HUDEP-2 (cell line): Measurements from ENCODE around the gene USP35.
"Not testable (repeated sequence)": the region's sequence is repeated elsewhere in the genome, so short reads cannot be mapped to it uniquely, and the experiment has no call there.

Experiments used
- DNase-seq, 76 experiments: peaks; one replicate each; lab custom pipeline; 2025; ENCODE audit not compliant: unreplicated experiment in 76 of 76; lab: John Stamatoyannopoulos, UW

USP35 gene

DNA sequence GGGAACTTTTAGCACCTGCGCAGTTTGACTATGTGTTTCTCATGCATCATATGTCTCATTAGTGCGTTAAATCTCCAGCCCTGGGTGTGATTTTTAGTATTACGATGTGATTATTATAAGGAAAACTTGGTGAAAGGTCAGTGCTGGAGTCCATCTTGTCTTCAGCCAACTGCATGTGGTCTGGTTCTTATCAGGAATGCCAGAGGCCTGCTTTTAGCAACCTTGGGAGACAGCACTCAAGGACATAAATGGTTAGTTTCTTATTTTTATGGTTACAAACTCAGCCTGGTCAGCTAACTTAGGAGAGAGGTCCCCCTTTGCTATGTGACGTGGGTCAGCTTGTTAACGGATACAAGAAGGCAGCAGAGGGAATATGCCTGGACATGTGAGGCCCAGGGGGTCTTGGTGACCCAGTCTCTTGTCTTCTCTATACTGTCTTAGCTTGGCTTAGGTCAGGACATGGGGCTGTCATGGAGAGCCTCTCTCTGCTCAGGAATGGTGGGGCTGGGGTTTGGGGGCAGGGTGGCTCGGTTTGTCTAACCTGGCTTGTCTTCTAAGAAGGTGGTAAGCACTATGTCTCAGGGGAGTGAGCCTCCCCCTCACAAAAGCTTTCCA, 21.8 kb upstream of the USP35 start:
- no peak for DNase-seq

DNA sequence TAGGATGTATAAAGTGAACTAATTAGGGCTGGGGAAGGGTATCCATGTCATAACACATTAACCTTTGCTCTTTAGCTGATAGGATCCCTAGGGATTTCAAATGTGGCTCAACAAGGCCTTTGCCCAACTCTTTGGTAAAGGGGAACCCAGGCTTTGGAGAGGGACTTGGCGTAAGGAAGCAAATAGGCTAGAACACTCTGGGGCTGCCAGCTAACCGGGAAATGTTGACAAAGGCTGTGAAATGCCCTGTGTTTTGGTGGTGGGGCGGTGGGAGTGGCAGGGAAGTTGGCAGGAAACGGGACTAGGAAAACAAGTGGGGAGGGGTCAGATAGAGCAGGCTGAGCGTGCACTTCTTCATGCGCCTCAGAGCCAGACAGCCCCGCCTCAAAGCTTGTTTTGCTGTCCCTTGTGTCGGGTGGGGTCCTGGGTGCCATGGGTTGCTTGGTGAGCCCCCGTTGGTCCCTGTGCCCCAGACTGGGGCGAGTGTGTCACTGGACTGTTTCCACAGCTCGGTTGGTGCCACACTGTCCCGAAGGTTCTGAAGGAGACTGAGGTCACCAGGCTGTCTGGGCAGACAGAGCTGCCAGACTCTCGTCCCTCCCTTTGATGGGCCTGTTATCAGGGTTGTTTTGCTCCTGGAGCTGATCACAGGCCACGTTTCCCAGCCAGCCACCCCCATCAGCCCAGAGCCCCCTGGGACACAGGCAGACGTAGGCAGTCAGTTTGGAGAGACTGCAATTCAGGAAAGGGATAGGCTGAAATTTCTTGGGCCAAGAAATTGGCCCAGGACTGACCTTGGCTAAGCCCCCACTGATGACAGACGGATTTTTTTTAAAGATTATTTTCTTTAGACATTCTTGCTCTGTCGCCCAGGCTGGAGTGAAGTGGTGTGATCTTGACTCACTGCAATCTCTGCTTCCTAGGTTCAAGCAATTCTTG, 19.9 kb upstream of the USP35 start:
- peak in 2 of 76 experiments; percentile 6 to 16 for DNase-seq

DNA sequence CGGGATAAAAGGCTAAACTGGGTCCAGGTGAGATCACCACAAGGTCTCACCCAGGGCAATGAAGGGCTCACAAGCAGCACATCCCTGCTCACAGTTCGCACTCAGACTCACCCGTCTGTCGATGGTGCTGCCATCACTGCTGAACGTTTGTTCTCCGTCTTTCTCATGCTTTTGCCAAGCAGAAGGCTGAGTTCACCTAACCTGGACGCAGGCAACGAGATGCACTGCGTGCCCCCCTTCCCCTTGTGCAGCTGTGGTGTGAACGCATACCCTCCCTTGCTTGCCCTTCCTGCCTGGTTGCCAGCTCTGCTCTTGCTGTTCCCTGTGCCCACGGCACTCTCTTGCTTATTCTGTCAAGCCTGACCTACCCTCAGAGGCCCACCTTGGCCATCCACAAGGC, 18.3 kb upstream of the USP35 start:
- no peak for DNase-seq

DNA sequence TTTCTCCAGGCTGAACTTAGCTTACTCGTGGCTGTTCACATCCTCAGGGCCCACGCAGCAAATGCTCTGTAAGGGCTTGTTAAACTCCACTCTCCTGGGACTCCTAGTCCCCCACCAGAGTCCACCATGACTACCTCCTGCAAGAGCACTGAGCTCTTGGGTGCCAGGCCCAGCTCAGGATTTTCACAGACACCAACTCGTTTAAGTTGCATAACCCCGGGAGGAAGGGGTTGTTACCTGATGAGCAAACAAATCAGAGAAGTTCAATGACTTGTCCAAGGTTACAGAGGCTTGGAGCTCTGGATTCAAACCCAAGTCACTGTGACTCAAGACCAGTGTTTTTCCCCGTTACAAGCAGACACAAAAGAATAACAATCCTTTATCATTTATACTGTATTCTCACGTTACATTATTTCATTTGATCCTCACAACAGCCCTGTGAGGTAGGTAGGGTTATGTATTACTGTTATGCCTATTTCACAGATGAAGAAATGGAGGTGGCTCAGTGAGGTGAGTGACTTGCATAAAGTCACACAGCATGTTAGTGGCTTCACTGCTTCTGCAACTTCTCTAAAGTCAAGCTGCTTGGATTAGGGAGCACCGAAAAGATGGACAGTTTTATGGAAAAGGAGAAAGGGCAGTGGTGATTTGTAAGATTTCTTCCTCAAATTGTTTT, 17.7 kb upstream of the USP35 start:
- DNase-seq, result no peak

DNA sequence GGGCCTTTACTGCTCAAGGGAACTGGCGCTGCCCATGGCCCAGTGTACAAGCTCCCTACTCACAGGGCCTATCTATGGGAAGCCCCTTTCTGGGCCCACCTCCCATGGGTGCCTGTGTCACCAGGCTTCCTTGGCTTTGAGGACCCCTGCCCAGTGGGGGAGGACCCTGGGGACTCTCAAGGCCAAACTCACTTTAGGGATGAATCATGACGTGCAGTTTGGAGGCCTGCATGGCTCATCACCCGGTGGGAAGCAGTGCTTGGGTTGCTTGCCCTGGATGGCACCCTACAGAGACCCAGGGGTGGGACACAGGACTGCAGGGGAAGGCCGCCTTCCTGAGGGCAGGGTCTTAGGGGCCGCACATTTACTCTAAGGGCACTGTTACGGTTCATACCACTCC, 16.8 kb upstream of the USP35 start:
- DNase-seq, result no peak

DNA sequence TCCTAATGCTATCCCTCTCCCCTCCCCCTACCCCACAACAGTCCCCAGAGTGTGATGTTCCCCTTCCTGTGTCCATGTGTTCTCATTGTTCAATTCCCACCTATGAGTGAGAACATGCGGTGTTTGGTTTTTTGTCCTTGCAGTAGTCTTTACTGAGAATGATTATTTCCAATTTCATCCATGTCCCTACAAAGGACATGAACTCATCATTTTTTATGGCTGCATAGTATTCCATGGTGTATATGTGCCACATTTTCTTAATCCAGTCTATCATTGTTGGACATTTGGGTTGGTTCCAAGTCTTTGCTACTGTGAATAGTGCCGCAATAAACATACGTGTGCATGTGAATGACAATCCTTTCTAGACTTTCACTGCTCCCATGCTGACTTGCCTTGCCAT, 12.9 kb upstream of the USP35 start:
- DNase-seq, result not testable (repeated sequence)

DNA sequence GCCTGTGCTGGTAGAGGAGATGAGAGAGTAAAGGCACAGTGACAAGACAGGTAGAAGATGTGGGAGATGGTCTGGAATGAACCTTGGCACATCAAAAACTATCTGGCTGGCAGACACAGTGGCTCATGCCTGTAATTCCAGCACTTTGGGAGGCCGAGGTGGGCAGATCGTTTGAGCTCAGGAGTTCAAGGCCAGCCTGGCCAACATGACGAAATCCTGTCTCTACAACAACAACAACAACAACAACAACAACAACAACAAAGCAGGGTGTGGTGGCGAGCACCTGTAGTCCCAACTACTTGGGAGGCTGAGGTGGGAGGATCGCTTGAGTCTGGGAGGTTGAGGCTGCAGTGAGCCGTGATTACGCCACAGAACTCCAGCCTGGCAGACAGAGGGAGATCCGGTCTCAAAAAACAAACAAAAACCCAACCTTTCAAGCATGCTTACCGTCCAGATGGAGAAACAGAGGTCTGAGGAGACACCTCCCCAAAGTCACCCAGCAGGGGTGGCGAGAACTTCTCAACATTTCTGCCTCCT, 12.0 kb upstream of the USP35 start:
- no peak for DNase-seq

DNA sequence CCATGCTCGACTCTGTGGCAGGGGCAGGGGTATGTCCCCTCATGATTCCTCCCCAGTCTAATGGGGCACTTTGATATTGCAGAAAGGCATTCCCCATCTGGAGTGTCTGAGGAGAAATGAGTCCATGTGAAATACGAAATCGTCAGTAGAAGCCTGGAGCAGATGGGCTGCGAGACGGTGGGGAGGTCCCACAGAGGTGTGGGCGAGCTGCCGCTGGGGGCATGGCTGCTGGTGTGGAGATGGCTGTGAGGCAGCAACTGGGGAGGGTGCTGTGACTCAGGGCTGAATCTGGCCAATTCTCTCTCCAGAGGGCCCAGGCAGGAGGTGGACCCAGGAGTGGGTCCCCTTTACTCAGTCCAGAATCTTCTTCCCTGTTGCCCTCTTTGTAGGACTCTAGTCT, 11.5 kb upstream of the USP35 start:
- no peak for DNase-seq

DNA sequence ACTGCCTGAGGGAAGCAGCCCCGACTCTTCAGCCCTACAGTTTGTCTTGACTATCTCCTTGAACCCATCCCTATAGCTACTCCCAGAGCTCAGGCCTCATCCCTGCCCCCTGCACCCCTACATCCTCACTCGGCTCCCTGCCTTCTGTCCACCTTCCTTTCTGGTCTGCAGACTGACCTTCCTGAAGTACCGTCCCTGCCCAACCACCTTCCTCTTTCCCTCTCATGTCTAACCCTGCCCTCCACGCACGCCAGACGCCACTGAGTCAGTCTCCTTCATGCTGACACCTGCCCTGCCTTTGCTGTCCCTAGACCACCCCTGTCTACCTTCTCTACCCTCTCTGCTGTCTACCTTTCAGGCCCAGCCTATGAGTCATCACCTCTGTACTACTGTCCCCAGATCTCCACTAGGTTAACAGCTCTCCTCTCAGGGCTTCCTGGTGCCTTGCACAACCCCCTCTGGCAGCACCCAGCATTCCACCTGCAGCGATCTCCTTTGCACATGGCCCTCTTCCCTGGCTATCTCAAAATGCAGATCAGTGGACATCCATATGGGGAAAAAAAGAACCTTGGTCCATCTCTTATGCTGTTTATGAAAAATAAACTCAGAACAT, 9.2 kb upstream of the USP35 start:
- DNase-seq, result no peak

DNA sequence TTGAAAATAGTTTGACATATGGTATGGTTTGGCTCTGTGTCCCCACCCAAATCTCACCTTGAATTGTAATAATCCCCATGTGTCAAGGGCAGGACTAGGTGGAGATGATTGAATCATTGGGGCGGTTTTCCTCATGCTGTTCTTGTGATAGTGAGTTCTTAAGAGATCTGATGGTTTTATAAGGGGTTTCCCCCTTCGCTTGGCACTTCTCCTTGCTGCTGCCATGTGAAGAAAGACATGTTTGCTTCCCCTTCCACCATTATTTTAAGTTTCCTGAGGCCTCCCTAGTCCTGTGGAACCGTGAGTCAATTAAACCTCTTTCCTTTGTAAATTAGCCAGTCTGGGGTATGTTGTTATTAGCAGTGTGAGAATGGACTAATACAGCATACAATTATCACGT, 8.0 kb upstream of the USP35 start:
- no peak for DNase-seq

DNA sequence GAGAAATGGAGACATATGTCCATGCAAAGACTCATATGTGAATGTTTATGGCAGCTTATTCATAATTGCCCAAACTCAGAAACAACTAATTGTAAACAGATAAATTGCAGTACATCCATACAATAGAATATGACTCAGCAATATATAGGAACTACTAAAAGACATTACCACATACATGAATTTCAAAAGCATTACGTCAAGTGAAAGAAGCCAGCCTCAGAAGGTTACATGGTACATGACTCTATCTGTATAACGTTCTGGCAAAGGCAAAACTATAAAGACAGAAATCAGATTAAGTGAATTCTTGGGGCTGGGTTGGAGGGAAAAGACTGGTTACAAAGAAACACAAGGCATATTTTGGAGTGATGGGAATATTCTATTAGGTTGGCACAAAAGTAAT, 7.5 kb upstream of the USP35 start:
- no peak for DNase-seq

DNA sequence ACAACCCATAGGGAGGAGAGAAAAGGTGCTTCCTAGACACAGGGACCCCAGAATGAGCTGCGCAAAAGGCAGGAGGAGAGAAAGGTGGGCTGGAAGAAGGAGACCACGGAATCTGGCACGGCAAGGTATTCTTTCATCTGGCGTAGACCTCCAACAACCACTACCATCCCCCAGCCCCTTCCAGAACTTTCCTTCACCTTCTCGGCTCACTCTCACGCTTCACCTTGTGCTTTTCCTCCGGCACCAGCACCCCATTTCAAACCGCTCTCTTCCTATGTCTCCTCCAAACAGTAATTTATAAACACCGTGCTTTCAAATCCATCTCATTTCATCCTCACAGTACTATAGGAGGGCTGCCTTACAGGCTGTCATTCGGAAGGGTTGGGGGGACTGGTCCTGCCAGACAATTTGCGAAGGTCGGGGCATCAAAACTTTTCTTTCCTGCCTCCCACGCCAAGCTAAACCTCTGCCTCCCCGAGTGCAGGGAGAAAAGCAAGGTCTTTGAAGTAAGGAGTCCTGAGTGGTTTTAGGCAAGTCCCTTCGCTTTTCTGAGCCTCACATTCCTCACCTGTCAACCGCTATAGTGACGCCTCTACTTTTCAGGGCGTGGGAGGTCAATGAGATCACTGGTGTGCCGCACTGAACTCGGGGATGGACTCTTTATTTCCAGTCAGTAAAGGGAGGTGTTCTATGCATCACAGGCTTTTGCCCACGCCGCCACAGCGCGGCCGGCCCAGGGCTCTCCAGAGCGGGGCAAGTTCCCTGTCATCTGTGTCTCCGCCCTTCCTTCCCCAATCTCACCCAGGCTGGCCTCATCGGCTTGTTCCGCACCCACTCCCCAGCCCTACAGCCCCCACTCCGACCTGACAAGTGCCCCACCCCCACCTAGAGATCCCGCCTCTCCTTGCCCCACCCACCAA, 1.1 kb upstream of the USP35 start:
- DNase-seq, result peak in 8 of 76 experiments; percentile 22 to 72 (median 58)

DNA sequence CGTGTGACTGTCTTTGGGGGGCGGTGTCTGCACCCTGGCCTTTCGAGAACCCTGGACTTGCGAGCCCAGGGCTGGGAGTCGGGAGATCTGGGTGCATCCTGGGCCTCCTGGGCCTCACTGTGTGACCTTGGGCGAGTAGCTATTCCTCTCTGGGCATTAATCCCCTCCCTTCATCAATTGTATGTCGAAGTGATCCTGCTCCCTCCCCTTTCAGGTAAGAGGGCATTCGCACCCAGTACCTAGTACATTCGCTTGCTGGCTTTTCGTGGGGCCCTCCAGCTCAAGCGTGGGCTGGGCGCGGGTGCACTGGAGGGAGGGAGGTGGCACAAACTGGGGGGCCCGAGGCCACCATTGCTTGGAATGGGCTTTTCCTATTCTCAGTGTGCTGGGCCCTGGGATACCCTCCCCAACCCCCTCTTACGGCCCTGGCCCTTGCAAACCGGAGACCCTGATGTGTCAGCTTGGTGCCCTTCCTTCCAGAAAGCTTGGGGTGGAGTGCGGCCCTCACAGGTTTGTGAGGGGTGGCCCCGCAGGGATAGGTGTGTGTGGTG, 530 bp downstream of the USP35 start:
- no peak for DNase-seq

DNA sequence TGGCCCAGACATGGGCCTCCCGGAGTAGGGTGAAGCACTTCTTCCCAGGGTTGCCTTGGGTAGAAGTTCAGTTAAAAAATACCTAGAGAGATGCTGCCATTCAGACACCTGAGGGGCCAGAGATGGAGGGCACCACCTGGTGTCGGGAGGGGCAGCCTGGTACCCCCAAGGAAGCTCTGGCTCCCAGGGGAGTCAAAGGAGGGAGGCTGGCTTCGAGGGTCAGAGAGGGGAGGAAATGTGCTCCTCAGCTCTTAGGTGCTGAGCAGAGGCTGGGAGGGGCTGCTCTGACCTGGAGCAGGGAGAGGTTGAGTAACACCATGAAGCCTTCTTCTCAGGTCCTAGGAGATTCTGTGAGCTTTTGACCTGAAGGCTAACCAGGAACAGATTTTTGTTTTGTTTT, 1.1 kb downstream of the USP35 start:
- DNase-seq, result no peak

DNA sequence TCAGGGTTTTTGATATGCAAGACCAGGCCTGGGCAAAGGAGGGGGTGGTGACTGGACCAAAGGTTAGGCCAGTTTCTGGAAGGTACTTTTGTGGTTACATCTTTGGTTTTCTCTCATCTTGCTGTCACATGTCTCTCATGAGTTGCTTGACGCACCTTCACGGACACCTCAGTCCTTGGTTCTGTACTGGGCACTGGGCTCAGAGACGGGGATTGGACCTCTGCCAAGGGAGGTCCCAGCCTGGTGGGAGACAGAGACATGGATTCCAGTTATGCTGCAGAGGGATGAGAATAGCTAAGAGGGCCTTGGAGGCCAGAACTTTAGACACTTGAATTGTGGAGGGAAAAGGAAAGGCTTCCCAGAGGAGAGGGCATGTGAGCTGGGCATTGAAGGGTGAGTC, 1.7 kb downstream of the USP35 start:
- DNase-seq, result no peak

DNA sequence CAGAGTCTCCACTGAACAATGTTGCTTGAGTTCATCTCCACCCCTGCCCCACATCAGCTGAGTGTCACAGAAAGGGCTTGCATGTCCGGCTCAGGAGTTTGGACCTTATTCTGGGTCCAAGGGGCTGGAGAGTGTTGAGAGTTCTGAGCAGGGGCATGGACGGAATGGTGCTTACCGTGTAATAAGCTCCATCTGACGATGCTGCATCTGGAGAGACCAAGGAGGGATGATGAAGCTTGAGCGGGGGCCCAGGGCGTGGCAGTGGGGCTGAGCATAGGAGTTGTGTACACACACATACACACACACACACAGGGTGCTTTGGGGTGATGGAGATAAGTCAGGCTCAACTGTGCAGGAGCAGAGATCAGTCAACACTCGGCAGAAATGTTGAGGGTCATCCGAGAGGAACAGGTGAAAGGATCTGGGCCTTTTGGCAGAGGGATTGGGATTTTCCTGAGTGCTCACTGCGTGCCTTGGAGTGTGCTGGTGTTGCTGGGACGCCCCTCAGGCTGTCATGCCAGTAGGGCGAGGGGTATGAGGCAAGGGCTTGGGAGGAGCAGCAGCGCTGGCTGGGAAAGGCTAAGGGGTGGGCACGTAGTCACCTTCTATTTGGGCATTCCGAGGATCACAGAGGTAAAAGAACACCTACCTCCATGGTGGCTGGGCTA, 2.3 kb downstream of the USP35 start:
- DNase-seq, result no peak

DNA sequence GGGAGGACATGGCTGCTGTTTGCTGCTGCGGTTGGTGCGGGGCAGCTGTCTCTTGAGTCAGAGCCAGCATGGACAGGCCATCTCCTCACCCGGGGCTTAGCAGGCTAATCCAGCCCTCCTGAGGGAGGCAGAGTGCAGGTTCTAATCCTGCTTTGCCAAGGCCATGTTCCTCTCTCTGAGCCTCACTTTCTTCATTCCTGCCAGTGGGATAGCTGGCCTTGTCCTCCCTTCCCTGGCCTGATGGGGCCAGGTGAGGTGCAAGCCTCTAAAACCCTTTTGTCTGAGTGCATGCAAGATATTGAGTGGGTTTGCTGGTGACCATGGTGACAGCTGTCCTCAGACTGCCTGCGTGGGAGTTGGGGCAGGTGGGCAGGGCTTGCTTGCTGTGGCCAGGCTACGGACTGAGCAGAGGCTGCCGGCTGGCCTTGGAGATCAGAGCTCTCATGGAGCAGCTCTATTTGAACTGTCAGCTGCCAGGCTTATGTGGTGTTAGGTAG, 3.6 kb downstream of the USP35 start:
- DNase-seq, result peak in 24 of 76 experiments; percentile 7 to 65 (median 23)

DNA sequence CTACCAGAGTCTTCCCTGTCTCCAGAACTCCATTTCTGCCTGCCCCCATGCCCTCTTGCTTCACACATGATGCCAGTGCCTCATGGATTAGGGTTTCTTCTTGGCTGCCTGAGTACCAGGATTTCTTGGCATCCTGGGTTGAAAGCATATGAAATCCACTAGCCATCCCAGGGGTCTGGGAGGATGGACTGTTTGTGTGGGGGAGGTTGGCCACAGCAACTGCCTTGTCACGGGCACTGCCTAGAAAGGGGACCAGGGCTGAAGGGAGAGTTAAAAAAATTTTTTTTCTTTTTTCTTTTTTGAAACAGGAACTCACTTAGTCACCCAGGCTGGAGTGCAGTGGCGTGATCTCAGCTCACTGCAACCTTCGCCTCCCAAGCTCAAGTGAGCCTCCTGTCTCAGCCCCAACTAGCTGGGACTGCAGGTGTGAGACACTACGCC, 4.2 kb downstream of the USP35 start:
- DNase-seq, result no peak

DNA sequence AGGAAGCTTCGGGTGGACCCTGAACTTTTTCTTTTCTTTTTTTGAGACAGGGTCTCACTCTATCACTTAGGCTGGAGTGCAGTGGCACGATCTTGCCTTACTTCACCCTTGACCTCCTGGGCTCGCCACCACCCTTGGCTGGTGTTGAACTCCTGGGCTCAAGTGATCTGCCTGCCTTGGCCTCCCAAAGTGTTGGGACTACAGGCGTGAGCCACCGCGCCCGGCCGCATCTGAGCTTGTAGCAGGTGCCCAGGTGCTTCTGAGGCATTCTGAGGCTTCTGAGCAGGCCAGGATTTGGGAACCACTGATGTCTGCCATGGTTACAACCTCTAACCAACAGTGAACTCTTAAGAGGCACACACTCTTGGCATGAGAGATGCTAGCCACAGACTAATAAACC, 5.1 kb downstream of the USP35 start:
- DNase-seq, result no peak
